Activated CD4-positive, alpha-beta memory T cell treated with anti-CD3 and anti-CD28 coated beads for 36 hours (primary cell): Measurements from ENCODE around the gene FGL2. TPM values are rescaled to one million over a fixed set of nuclear protein-coding genes. Genes with fewer than 3 reads are reported as not detected.
"Not testable (repeated sequence)": the region's sequence is repeated elsewhere in the genome, so short reads cannot be mapped to it uniquely, and the experiment has no call there.

Experiments used
- CTCF ChIA-PET: fragments of 350-600 bp; sonication (Branson Sonifier 250); formaldehyde crosslinking; loops from one replicate; lab custom pipeline; 2021; ENCODE audit warnings: antibody characterized with exemption, inconsistent platforms; lab: Charles Lee
- POLR2A ChIA-PET: fragments of 350-600 bp; sonication (Branson Sonifier 250); formaldehyde crosslinking; loops from one replicate; lab custom pipeline; 2021; ENCODE audit warnings: antibody characterized with exemption; lab: Charles Lee
- DNase-seq: peaks from one replicate; pipeline ENCODE4 v3.0.0-alpha.2; 2020
- H3K27ac Mint-ChIP-seq: one replicate; pipeline ENCODE4 v1.8.0; 2021; ENCODE audit warnings: mixed read lengths
- H3K27me3 Mint-ChIP-seq: one replicate; pipeline ENCODE4 v1.8.0; 2021; ENCODE audit warnings: mixed read lengths
- H3K36me3 Mint-ChIP-seq: one replicate; pipeline ENCODE4 v1.8.0; 2021; ENCODE audit warnings: mixed read lengths
- H3K4me1 Mint-ChIP-seq: one replicate; pipeline ENCODE4 v1.8.0; 2021; ENCODE audit warnings: low read depth, mixed read lengths
- H3K4me3 Mint-ChIP-seq: one replicate; pipeline ENCODE4 v1.8.0; 2021; ENCODE audit warnings: mild to moderate bottlenecking, mixed read lengths
- H3K9me3 Mint-ChIP-seq: one replicate; pipeline ENCODE4 v1.8.0; 2021; ENCODE audit warnings: mixed read lengths
- intact Hi-C: fragments of 100-400 bp; cut with micrococcal nuclease; formaldehyde crosslinking; loops from one replicate; pipeline ENCODE4 v1.15.1; 2023
- total RNA-seq, 2 experiments: library from RNA; stranded (reverse); gene quantifications; one replicate each; pipeline ENCODE4 v1.2.3, GENCODE V29; 2021

FGL2 gene
- total RNA-seq, 2 experiments from 2014 or later: 0.55 to 0.65 TPM

DNA sequence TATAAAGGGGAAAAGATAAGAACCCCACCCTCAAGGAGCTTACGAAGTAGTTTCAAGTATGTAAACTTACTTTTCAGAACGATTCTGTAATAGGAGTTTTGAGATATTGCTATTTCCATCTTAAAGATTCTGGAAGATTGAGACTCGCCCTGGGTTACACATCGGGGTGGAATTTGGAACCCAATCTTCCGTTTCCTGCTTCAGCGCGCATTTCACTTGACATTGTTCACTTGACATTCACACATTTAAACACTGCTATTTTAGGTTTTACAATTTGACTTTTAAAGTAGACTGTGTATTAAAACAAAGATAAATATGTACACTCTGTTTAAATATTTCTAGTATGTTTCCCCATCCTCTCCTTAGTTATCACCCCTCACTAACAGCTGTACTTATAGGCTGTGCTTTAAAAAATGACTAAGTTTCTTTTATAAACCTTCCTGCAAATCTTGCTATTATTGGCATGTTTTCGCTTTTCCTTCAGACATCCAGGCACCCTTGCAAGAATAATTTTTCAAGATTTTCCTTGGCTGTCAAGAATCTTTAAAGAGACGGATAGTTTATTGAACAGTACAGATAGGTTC is 22.2 kb downstream of the FGL2 start:
- POLR2A ChIA-PET, H3K9me3 Mint-ChIP-seq, H3K27me3 Mint-ChIP-seq, H3K4me3 Mint-ChIP-seq, intact Hi-C loops, DNase-seq, H3K27ac Mint-ChIP-seq, H3K4me1 Mint-ChIP-seq, CTCF ChIA-PET, H3K36me3 Mint-ChIP-seq: not testable (repeated sequence)

DNA sequence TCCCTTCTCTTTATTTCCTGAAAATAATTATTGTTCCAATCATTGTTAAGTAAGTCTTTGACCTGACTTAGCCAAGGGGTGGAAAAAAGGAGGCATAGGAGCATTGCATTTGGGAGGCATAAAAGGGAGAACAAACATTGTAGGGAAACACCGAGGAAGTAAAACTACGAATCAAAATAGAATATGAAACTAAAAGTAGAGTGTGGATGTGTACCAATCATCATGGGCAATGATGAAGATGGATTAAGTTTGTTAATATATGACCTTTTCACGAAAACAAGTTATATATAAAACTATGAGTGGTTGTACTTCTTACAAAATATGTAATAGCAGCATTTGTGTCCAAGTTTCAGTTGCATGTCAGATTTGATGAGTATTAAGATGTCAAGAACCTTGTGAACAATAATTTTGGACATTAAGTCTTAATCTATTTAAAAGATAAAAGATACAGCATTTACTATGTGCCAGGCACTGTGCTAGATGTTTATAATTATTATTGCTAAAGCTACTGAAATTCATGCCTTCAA is 24.3 kb downstream of the FGL2 start:
- H3K27me3 Mint-ChIP-seq, CTCF ChIA-PET, POLR2A ChIA-PET, intact Hi-C loops, H3K27ac Mint-ChIP-seq, H3K4me1 Mint-ChIP-seq, DNase-seq, H3K9me3 Mint-ChIP-seq, H3K36me3 Mint-ChIP-seq, H3K4me3 Mint-ChIP-seq: not testable (repeated sequence)

DNA sequence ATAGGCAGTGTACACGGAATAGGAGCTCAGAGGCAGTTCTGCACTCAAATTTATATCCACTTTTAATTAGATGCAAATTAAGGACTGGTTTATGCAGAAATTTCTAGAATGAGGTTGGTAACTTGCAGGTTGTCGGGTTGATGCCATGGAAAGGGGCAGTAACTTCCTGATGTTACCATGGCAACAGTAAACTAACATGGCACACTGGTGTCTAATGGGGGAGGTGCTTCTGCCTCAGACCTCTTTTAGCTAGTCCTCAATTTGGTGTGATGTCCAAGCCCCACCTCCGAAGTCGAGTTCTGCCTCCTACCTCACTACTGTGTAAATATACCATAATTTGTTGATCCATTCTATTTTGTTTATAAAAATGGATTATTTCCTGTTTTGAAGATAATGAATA is 25.2 kb downstream of the FGL2 start:
- CTCF ChIA-PET: not testable (repeated sequence)

DNA sequence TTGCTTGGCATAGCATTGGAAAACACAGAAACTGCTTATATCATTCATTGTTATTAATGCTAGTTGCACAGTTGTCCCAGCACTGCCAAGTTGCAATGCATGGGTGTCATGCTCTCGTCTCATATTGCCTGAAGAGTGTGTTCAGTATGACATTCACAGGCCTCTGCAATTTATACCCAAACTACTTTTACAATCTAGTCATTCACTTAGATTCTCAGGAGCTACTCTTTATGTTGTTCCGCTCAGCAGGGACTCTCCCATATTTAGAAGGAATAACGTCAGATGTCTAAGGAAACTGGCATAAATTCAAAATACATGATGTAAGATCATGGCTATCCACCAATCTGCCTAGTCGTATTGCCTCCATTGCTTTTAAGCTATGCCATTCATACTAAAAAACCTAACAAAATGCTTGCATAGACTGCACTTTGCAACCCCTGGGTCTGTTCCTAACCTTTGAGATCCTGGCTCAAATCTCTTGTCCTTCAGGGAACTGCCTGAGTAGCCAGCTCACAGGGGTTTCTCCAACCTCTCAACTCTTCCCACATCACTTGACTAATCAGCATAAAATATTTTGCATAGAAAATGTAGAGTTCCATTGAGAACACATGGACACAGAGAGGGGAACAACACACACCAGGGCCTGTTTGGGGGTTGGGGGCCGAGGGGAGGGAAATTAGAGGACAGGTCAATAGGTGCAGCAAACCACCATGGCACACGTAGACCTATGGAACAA is 27.0 kb downstream of the FGL2 start:
- H3K4me1 Mint-ChIP-seq, H3K27ac Mint-ChIP-seq, DNase-seq, H3K9me3 Mint-ChIP-seq, POLR2A ChIA-PET, H3K27me3 Mint-ChIP-seq, H3K4me3 Mint-ChIP-seq, intact Hi-C loops, H3K36me3 Mint-ChIP-seq, CTCF ChIA-PET: not testable (repeated sequence)

More for the DNA sequence above, 25.2 kb downstream of the FGL2 start:
- H3K27ac Mint-ChIP-seq, H3K27me3 Mint-ChIP-seq, intact Hi-C loops, H3K4me1 Mint-ChIP-seq, H3K9me3 Mint-ChIP-seq, POLR2A ChIA-PET, H3K36me3 Mint-ChIP-seq, H3K4me3 Mint-ChIP-seq, DNase-seq: not testable (repeated sequence)

DNA sequence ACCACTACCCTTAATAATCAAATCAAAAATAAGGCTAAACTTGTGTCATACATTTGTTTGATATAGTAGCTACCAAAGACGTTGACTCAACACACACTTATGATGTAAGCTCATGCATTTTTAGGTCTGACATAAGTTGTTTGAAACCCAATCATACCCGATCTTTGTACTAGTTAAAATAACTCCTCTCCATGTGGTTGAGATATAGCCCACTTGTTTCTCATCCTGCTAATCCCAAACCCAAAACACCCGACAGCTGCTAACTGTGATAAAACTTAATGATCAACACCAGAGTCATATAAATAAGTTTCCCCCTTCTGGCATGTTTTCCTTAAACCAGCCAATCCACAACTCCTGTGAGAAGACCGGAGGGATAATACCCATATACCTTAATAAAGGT is 28.5 kb downstream of the FGL2 start:
- H3K4me1 Mint-ChIP-seq, intact Hi-C loops, DNase-seq, POLR2A ChIA-PET, H3K27me3 Mint-ChIP-seq, H3K36me3 Mint-ChIP-seq, H3K9me3 Mint-ChIP-seq, CTCF ChIA-PET, H3K27ac Mint-ChIP-seq, H3K4me3 Mint-ChIP-seq: not testable (repeated sequence)

DNA sequence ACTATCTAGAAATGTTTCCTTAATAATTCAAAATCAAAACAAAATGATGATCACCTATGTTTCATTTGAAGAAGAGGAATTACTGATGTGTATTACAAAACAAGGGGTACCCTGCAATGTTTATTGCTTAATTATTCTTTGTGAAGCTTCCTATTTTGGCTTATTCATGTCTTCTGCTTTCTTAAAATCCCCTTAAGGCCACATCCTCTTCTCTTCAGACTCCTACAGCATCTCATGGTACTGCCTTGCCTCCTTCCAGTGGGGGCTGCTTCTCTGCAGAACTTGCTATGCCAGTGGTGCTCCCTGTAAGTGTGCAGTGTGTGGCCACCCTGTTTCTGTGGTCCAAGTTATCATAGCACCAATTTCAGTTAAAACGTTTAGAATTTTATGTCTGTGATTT is 42.2 kb downstream of the FGL2 start:
- H3K36me3 Mint-ChIP-seq: no peaks in the 10 kb centered on the region
- H3K27me3 Mint-ChIP-seq: no peaks in the 10 kb centered on the region
- intact Hi-C loops: loop anchor here (5.0 kb wide), 1 partner anchor 110 kb away; no protein-coding TSS in a partner anchor
- POLR2A ChIA-PET: no interaction called here
- no peak overlapping the region for H3K4me3 Mint-ChIP-seq
- peaks cover 20% of the 10 kb centered on the region for H3K4me1 Mint-ChIP-seq
- DNase-seq: peak; percentile 9
- H3K9me3 Mint-ChIP-seq: no peaks in the 10 kb centered on the region
- no peak overlapping the region for H3K27ac Mint-ChIP-seq
- CTCF ChIA-PET: no interaction called here

DNA sequence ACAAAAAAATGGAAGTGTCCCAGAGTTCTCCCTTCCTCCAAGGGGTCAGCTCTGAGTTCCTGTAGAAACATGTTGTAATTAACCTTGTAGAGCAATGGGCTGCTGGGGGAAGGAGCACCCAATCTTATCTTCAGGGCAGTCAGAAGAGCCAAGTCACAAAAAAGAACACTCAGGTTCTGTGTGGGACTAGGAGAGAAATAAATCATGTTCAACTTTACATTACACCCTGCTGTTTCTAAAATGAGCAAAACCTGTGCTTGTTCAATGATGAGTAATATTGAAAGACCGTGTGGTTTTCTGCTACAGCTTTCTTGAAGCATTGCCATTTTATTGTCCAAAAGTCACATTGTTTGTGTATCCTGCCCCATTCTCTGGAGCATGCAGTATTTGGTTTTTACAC is 42.6 kb downstream of the FGL2 start:
- POLR2A ChIA-PET, H3K4me3 Mint-ChIP-seq, DNase-seq, H3K9me3 Mint-ChIP-seq, H3K27ac Mint-ChIP-seq, H3K36me3 Mint-ChIP-seq, CTCF ChIA-PET, H3K27me3 Mint-ChIP-seq: not testable (repeated sequence)
- intact Hi-C loops: loop anchor here (5.0 kb wide), 1 partner anchor 110 kb away; no protein-coding TSS in a partner anchor
- H3K4me1 Mint-ChIP-seq: peaks cover 20% of the 10 kb centered on the region

DNA sequence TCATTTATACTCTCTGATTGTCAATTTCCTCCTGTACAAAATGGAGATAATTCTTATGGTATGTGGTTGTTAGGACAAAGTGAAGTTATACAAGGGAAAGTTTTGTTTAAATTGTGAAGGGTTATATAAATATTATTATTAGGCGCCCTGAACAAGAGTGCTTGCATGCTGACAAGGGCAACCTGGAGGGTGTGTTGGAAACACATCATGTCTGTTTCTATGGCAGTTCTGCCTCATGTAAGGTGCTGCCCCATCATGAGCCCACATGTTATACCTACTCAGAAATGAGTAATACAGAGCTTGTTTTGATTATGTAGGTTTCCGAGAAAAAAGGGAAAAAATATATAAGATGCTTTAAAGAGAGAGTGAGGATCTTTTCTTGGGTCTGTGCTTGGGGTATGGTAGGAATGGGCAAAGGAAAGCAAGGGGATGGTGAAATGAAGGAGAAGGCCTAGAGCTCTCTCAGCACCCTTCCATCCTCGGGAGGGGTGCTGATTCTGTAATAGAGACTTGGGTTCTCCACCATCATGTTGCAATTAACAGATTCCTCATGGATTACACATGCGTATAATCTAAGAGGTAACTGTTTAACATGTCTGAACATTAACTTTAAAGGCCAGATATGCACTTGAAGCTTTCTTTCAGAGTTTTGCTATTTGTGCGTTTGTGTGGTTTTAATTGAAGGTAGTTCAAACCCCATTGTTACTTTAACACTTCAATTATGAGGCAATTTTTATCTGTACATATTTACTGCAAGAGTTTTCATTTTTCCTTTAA is 43.8 kb downstream of the FGL2 start:
- DNase-seq: peak; percentile 55
- peaks cover 20% of the 10 kb centered on the region for H3K4me1 Mint-ChIP-seq
- POLR2A ChIA-PET, H3K27me3 Mint-ChIP-seq, CTCF ChIA-PET, H3K36me3 Mint-ChIP-seq, H3K9me3 Mint-ChIP-seq, H3K4me3 Mint-ChIP-seq, H3K27ac Mint-ChIP-seq: not testable (repeated sequence)
- intact Hi-C loops: loop anchor here (5.0 kb wide), 1 partner anchor 112 kb away; no protein-coding TSS in a partner anchor

DNA sequence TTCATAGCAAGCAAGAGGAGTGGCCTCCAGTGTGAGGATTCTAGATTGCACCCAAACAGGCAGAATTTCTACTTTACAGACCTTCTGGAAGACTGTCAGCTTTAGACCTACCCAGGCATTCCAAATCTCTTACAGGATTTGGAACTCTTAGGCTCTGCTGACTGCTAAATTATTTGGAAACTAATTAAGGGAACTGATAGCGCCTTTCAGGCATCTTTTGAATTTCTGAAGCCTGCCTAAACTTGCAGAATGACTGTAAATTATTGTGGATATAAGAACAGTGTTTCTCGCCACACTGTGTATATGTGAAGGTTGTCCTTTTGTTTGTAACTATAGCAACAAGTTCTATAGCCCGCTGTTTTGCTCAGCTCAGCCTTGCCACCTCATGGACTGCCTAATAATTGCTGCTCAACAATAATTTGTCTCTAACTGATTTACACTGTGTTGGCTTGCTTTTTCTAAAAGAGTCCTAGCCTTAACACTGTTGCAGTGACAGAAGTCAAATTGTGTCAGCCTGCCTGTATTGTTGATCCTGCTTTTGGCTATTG is 44.6 kb downstream of the FGL2 start:
- H3K4me3 Mint-ChIP-seq, DNase-seq, H3K27ac Mint-ChIP-seq, H3K36me3 Mint-ChIP-seq, H3K9me3 Mint-ChIP-seq, H3K27me3 Mint-ChIP-seq, CTCF ChIA-PET, POLR2A ChIA-PET: not testable (repeated sequence)
- peaks cover 20% of the 10 kb centered on the region for H3K4me1 Mint-ChIP-seq
- intact Hi-C loops: loop anchor here (5.0 kb wide), 1 partner anchor 112 kb away; no protein-coding TSS in a partner anchor

DNA sequence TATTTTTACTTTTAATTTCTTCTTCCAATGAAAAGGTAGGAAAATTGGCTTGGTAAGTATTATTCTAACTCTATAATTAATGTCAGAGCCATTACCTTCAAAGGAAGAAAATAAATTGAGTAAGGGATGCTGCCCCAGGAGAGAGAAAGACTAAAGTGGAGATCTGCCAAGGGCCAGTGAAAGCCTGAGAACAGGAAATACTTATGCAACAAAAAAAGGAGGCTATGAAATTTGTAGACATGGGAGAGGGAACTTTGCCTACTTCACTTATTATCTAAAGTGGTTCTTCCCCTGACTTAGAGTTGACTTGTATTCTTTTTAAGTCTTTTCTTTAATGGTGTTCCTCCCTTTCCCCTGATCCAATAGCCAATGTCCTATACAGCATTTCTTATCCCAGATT is 47.4 kb downstream of the FGL2 start:
- POLR2A ChIA-PET, H3K9me3 Mint-ChIP-seq, H3K27me3 Mint-ChIP-seq, CTCF ChIA-PET, H3K36me3 Mint-ChIP-seq, intact Hi-C loops, H3K4me3 Mint-ChIP-seq, DNase-seq, H3K27ac Mint-ChIP-seq: not testable (repeated sequence)
- peaks cover 11% of the 10 kb centered on the region for H3K4me1 Mint-ChIP-seq
